GM19239 (cell line): ENCODE data around the gene POR.
"Not testable (repeated sequence)": the region's sequence is repeated elsewhere in the genome, so short reads cannot be mapped to it uniquely, and the experiment has no call there.

Experiments
- DNase-seq: peaks from one replicate; pipeline ENCODE4 v3.0.0; 2011; ENCODE audit warnings: low spot score; ENCODE audit not compliant: insufficient read length
- FAIRE-seq: peaks from 2 replicates; lab custom pipeline; 2011; peaks lifted over from hg19 to GRCh38; lab: Jason Lieb, UNC

The POR gene

DNA sequence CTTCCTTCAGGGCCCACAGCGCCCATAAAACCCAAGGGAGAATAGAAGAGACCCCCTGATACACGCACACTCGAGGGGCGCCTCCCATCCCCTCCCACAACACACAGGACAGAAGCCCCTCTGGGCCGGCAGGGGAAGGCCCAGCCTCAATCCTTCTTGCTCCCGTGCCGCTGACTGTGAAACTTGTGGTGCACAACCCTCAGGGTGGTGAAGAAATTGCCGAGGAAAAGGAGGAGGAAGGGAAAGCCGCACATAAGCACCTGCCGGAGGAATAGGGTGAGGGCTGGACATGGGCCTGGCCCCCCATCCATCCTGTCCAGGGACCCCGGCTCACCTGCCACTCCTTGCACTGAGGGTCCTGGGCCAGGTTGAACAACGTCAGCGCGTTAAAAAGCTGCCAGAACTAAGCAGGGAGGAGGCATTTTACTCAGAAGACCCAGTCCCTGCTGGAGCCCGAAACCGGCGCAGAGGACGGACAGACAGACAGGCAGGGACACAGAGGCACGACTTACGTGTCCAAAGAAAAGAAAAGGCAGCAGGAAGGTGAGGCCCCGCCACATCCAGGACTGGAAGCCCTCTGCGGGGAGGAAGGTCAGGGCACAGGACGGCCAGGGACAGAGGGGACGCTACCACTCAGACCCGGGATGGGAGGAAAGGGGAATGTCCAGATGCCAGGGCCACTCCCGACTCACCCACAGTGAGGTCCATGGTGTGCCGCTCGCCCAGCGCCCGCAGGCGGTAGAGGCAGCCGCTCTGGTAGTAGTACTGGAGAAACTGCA is 72.3 kb downstream of the POR start:
- FAIRE-seq (no peak), DNase-seq (no peak)

DNA sequence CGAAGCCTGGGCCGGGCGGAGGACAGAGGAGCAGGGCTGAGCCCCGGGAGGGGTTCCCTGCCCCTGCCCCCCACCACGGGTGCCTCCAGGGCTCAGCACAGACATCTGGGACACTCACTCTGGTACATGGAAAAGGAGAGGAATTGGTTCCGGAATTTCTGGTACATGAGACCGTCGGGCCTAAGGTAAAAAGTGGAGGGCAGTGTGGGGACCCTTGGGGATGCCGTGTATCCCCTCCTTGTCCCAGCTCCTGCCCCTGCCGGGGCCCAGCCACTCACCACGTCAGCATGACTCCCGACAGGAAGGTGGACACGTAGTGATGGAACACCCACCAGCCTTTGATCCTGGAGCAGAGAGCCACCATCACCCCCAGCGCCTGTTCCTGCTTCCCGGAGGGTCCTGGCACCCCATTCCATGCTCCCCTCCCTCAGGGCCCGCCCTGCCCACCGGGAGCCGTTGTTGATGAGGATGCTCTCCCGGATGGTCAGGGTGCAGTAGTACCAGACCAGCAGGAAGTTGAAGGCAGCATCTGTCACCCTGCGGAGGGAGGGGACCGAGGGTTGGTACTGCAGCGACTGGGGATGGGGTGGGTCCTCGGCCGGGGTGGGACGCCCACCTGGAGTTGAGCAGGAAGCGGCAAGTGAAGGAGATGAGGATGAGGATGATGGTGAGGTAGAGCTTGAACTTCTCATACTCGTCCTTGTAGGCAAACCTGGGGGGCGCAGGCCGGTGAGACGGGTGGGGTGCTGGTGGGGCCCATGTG is 73.0 kb downstream of the POR start:
- no peak for FAIRE-seq
- DNase-seq = no peak

DNA sequence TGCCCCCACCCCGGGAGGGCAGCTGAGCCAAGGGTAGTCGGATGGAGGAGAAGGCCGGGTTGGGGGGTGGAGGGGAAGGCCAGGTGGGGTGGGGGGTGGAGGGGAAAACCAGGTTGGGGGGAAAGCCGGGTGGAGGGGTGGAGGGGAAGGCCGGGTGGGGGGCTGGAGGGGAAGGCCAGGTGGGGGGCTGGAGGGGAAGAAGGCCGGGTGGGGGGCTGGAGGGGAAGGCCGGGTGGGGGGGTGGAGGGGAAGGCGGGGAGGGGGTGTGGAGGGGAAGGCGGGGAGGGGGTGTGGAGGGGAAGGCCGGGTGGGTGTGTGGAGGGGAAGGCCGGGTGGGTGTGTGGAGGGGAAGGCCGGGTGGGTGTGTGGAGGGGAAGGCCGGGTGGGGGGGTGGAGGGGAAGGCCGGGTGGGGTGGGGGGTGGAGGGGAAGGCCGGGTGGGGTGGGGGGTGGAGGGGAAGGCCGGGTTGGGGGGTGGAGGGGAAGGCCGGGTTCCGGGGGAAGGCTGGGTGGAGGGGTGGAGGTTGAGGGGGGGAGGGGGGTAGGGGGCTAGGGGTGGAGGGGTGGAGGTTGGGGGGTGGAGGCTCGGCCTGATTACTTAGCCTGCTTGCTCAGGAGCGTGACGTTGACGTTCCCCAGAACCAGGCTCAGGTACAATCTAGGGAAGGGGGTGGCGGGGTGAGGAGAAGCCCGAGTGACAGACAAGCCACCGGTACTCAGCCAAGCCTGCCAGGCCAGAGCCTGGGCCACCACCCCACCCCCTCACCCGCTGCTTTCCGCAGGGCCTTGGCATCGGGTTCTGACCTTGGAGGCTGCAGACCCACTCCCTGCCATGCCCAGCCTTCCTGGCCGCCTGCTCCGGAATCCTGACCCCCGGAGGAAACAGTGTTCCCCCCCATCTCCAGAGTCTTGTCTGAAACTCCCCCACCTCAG is 73.9 kb downstream of the POR start:
- no peak for DNase-seq
- FAIRE-seq = no peak

DNA sequence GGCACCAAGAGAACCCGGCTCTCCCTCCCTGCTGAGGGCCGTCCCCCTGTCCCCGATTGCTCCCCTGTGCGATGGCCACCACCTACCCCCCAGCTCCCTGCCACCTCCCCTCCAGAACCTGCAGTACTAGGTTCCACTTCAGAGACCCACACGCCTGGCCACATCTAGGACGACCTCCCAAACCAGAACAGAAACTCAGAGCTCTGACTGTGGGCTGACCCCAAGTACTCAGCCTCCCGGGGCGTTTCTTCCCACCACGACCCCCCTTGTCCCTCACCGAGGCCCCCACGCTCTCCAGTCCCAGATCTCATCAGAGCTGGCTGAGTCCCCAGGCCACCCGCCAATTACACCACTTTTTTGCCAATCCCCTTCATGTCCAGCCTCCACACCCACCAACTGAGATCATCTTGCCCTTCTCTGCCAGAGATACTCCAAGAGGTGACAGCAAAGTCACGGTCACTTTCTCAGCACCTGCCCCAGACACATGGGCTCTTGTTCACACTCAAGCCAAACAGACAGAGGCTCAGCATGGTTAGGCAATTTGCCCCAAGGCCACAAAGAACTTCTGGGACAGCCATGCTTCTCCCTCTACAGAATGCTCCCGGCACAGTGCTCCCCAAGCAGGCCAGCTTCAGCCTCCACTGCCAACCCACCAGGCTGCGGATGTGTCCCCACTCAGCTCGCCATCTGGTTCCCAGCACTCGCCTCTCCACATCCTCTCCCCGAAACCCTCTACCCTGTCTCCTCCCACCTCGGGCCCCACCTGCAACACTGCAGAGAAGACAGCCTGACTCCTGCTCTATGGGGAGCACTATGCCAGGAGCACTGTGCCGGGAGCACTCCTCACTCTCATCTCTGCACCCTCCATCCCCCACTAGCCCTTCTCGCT is 74.8 kb downstream of the POR start:
- DNase-seq (no peak), FAIRE-seq (no peak)

DNA sequence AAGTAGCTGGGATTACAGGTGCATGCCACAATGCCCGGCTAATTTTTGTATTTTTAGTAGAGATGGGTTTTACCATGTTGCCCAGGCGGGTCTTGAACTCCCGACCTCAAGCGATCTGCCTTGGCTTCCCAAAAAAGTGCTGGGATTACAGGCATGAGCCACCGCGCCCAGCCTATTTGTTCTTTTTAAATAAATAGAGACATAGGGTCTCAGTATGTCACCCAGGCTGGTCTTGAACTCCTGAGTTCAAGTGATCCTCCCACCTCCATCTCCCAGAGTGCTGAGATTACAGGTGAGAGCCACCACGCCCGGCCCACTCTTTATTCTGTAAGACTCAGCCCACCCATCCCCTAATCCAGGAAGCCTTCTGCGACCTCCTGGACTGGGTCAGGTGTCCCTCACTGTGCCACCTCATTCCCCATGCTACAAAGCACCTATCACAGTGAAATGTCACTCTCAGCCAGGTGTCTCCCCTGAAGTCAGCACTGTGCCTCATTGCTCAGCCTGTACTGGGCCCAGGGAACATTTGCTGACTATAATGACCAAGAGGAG is 76.7 kb downstream of the POR start:
- DNase-seq (no peak), FAIRE-seq (no peak)

DNA sequence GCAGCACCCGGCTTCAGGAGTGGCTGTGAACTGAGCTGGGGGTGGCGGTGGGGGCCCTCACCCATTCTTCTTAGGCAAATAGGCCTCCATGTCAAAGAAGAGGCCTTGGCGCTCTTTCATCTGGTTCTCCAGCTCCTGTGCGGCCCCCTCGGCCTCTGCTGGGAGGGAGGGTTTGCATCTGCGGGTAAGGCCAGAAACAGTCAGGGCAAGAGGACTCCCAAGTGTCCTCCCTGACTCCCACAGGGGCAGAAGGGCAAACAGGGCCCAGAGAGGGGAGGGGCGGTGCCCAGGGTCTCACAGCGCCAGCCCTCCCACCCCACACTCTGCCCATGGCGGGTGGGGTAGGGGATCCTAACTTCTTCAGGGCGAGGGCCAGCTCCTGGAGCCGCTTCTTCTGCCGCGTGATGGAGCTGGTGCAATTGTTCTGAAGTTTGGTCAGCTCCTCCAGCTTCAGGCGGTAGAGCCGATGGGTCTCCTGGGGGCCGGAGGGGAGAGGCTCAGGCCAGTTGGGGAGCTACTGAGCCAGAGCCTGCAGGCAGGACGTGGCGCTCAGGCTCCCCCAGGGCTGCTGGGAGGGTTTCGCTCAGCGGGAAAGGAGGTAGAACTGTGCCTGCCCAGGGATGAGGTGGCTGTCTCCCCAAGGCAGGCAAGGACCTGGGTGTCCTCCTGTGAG is 77.3 kb downstream of the POR start:
- FAIRE-seq = no peak
- DNase-seq = no peak

DNA sequence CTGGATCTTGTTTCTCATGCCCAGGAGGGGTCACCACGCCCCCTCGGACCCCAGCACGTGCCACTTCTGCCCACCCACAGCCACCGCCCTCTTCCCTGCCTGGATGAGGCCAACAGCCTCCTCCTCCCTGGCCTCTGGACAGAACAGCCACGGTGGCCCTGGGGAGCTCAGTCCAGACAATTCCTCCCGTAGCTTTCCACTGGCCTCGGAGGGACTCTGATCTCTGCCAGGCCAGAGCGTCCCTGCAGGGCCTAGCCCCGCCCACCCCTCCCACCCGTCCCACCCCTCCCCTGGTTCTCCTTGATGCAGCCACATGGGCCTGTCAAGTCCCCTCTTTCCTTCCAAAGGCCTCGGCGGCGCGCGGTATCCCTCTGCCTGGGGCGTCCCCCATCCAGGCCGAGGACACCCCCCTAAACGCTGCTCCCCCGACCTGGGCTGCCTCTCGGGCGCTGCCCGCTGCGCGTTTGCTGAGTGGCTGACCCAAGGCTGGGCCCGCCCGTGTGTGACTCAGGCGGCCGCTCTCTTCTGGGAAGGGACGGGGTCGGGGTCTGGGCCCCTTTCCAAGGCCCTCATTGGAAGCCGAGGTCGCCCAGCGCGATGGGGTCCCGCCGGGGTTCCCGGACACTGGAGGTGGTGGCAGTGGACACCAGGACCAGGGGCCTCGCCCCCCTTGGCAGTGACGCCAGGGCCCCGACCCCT is 78.9 kb downstream of the POR start:
- no peak for FAIRE-seq
- DNase-seq = peak; percentile 62

DNA sequence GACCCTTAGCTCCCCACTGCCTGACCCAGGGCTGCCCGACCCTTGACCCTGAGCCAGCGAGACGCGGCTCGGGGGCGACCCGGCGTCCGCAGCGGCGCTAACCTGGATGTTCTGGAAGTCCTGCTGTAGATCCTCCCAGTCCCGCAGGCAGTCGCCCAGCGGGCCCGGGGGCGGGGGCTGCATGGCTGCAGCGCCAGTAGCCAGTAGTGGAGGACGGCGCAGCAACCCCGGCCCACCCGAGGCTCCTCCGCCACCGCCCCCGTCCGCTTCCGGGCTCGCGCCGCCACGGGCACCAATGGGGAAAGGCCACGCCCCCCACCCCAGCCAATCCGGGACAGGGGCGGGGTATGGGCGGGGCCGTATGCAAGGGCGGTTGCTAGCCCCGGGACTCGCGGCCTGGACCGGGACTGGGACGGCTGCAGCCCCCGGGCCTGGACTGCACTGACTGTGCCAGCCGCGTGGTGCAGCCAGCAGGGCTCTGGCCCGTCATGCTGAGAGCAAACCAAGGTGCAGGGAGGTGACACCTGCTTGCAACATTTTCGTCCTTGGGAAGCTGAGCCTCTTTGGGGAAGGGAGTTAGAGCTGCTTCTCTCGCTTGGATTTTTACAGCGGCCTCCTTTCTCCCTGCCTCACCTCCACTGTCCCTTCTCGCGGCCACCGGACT is 79.6 kb downstream of the POR start, which contains the start of gene TMEM120A:
TMEM120A (minus strand) TSS at position 208 of the 664 bp plus-strand sequence; CDS start at position 183, 25 bp downstream.
- DNase-seq (peak; percentile 100), FAIRE-seq (peak; percentile 85)

DNA sequence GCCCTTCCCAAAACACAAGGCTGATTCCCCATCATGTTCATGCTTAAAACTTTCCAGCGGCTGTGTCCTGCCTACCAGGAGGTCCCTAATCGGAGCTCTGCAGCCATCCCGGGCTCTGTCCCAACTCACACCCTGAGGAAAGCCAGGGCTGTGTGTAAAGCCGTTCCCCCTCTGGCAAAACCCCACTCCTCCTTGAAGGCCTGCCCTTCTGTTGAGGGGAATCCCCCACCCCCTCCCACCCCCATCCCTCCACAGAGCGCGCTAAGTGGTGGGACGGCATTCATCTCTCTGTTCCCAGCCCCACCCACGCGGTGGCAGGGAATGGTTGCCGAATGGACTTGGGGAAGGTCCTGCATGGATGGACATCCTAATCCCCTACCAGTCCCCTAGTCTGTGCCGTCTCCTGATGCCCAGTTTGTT is 80.1 kb downstream of the POR start:
- DNase-seq = no peak
- FAIRE-seq = no peak

DNA sequence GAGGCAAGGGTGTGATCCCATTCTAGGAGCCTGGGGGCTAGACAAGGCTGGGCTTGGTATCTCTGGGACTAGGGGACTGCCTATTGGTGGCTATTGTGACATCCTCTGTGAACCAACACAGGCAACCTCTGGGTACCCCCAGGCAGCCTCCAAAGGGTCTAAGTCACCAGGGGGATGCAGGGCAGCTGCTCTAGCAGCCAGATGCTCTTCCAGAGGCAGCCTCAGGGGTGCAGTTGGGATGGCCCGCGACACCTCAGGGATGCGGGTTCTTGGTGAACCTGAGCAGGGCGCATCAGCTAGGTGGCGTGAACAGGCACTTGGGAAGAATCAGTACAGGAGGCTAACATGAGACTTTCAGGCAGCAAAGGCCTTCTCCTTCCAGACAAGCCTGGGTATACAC is 81.0 kb downstream of the POR start:
- FAIRE-seq (no peak), DNase-seq (no peak)

DNA sequence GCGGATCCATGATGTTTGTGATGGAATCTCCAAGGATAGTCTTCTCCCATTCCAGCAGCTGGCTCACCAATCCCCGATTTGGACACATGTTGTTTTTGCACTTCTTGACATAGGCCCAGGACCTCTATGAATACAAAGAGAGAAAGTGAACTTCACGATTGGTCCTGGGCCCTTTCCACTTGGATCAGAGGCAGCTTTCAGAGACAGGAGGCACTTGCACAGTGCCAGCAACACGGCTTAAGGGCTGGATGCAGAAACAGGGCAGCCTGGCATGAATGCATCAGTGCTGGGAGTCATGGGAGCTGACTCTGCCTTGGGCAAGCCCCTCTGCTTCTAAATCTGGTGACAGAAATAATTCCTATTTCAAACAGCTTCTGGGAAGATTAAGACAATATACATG is 81.5 kb downstream of the POR start:
- FAIRE-seq (no peak), DNase-seq (no peak)

DNA sequence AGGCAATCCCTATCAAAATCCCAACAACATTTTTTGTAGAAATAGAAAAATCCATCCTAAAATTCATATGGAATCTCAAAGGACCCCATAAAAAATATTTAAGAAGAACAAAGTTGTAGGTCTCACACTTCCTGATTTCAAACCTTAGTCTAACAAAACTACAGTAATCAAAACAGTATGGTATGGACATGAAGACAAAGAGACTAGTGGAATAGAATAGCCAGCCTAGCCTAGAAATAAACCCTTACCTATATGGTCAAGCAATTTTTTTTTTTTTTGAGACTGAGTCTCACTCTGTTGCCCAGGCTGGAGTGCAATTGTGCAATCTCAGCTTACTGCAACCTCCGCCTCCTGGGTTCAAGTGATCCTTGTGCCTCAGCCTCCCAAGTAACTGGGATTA is 83.1 kb downstream of the POR start:
- no peak for DNase-seq
- FAIRE-seq = no peak

DNA sequence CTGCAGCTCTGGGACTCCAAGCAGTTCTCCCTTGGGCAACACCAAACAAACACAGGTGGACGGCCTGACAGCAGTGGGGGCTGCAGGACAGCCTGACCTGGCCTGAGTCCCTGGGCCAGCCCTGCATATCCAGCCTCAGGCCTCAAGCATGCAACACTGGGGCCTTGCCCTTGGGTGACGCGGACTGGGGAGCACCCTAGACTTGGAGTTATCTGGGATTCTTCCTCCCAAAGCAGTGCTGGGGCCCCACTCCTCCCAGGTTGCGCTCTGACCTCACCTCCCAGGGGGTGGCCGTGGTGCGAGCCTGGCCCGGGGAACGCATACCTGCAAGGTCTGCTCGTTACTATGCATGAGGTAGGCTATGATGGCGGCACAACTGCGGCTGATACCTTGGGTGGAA is 85.6 kb downstream of the POR start:
- no peak for DNase-seq
- FAIRE-seq = no peak

DNA sequence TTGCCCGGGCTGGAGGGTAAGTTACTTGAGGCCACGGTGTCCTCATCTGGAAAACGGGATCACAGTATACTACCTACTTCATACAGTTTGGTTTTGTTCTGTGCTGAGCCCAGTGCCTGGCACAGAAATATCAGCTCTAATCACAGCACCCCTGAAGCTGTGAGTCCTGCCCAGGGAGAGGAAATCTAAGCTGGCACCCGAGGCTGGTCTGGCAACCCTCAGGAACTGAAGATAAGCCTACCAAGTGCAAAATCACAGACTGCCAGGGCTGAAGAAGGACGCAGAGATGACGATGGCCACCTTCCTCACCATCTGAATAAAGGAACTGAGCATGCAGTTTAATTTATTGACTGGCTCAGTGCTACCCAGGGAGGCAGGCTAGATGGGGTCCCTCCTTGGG is 87.2 kb downstream of the POR start:
- FAIRE-seq = no peak

DNA sequence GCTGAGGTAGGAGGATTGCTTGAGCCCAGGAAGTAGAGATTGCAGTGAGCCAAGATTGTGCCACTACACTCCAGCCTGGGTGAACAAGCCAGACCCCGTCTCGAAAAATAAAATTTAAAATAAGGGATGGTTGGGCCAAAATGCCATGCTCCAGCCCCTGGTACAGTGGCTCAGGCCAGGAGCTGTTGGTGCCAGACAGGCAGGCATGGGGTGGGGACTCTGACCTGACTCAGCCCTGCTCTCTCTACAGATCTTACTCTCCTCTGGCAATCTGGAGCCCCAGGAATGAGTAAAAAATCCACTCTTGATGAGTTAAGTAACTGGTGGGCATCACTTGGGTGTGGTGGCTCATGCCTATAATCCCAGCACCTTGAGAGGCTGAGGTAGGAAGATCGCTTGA is 87.9 kb downstream of the POR start:
- no peak for FAIRE-seq
- DNase-seq = no peak

More for the DNA sequence above, 87.2 kb downstream of the POR start:
- DNase-seq = no peak

DNA sequence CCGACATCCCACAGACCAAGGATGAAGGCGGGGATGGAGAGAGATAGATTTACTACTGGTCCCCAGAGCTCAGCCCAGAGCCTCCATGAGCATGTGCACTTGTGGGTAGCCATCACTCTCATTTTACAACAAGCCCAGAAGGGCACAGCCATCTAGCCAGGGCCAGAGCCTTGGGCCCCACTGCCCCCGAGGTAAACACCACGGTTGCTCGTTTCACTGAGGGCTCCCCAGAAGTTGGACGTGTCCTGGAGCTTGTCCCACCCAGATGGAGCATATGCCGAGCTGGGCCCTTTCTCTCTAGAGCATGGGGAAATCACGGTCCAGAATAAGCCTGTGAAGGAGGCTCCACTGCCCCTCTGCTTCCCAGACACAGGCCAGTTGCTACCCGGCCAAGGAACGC is 88.4 kb downstream of the POR start:
- no peak for DNase-seq
- no peak for FAIRE-seq

DNA sequence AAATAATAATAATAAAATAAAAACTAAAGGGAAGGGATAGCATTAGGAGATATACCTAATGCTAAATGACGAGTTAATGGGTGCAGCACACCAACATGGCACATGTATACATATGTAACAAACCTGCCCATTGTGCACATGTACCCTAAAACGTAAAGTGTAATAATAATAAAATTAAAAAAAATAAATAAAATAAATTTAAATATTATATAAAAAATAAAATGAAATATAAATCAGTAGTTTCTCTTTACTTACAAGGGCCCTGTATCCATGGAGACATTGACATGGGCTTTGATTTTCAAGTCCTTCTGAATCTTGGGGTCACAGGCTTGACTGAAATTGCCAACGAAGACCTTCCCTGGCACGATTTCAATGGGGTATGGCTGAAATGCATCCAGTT is 90.0 kb downstream of the POR start:
- not testable (repeated sequence) for FAIRE-seq, DNase-seq
